GM21737 (cell line): ENCODE measurements around the gene CPNE5.

Experiments used
- ATAC-seq: cut with Tn5 transposase; IDR thresholded peaks from one replicate; pipeline ENCODE4 v1.9.1; 2021; ENCODE audit warnings: mild to moderate bottlenecking, moderate library complexity; ENCODE audit not compliant: unreplicated experiment

The CPNE5 gene

GRCh38 chr6:36793913-36794712, 45.1 kb downstream of the CPNE5 start:
- ATAC-seq: no peak

- no peak for ATAC-seq
These were observed 45.8 kb downstream of the CPNE5 start for GRCh38 chr6:36793296-36793912.

GRCh38 chr6:36791521-36792135, 47.6 kb downstream of the CPNE5 start:
- ATAC-seq: no peak

GRCh38 chr6:36791085-36791484, 48.2 kb downstream of the CPNE5 start:
- no peak for ATAC-seq

- no peak for ATAC-seq
These were observed 50.5 kb downstream of the CPNE5 start for GRCh38 chr6:36788768-36789167.

- no peak for ATAC-seq
These were observed 51.1 kb downstream of the CPNE5 start for GRCh38 chr6:36788186-36788585.

- ATAC-seq: no peak
These were observed 52.0 kb downstream of the CPNE5 start for GRCh38 chr6:36787210-36787609.

- no peak for ATAC-seq
These were observed 53.1 kb downstream of the CPNE5 start for GRCh38 chr6:36786055-36786675.

- ATAC-seq: no peak
These were observed 54.9 kb downstream of the CPNE5 start for GRCh38 chr6:36784376-36784636.

GRCh38 chr6:36783603-36784375, 55.5 kb downstream of the CPNE5 start:
- no peak for ATAC-seq

- no peak for ATAC-seq
These were observed 57.6 kb downstream of the CPNE5 start for GRCh38 chr6:36781669-36782068.

GRCh38 chr6:36780442-36781177, 58.6 kb downstream of the CPNE5 start:
- ATAC-seq: no peak

- ATAC-seq: no peak
These were observed 60.0 kb downstream of the CPNE5 start for GRCh38 chr6:36779227-36779626.

- no peak for ATAC-seq
These were observed 61.4 kb downstream of the CPNE5 start for GRCh38 chr6:36777801-36778200.

GRCh38 chr6:36776167-36776566, 63.1 kb downstream of the CPNE5 start:
- ATAC-seq: no peak

- no peak for ATAC-seq
These were observed 64.9 kb downstream of the CPNE5 start for GRCh38 chr6:36774331-36774730.

- ATAC-seq: no peak
These were observed 66.8 kb downstream of the CPNE5 start for GRCh38 chr6:36772397-36772796.

GRCh38 chr6:36771145-36771544, 68.1 kb downstream of the CPNE5 start:
- no peak for ATAC-seq

GRCh38 chr6:36769676-36770499, 69.4 kb downstream of the CPNE5 start:
- ATAC-seq: no peak
